Ovary (tissue), 3 donors: ENCODE measurements around the gene ADORA1.

Source experiments
- POLR2A ChIP-seq: fragments of 450-650 bp; IDR thresholded peaks from one replicate; pipeline ENCODE4 v1.6.1; 2017; ENCODE audit warnings: antibody characterized with exemption, mild to moderate bottlenecking, moderate library complexity
- TF ChIP-seq, protein P1 (sequence below), 3 donors: fragments of 450-650 bp in 2 of 3; fragments of 200-600 bp in 1 of 3; IDR thresholded peaks; one replicate each; pipeline versions ENCODE4 v1.5.1 to v1.8.0; 2016 to 2022; ENCODE audit warnings: antibody characterized with exemption in 3 of 3, mild to moderate bottlenecking in 1 of 3
- donor health status: DM: no; HTN: no; CAD: no.

DNA sequence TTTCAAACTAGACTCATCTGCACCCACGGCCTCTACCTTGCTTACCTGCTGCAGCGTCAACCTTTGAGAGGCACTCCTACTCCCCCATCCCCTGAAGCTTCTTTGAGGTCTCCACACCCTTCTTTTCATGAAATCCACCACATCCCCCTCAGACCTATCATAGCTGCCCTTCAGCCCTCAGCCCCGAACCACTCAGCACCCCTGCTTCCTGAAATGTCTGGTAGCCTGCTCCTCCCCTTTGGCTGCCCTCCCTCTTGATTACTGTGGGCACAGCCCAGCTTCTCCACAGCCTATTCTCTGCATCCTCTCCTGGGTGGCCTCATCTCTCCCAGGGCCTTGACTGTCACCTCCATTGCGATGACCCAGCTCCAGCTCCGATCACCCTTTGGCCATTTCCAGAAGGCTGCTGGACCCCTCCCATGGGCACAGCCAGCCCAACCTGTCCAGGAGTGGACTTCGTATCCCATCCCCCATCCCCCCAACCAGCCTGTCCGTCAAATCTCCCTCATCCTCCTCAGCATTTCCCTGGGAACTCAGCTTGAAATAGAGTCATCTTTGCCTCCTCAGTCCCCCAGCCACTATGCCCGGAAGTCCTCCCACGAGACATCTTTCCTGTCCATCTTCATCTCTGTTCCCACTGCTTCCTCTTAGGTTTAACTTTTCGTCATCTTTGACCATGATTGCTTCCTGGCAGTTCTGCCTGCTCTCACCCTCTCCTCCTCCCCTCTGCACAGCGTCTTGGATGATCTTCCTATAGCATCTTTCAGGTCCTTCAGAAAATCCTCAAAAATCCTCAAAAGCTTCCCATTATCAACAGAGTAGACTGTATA lies 6.1 kb upstream of the ADORA1 start:
- TF ChIP-seq, protein P1, sequence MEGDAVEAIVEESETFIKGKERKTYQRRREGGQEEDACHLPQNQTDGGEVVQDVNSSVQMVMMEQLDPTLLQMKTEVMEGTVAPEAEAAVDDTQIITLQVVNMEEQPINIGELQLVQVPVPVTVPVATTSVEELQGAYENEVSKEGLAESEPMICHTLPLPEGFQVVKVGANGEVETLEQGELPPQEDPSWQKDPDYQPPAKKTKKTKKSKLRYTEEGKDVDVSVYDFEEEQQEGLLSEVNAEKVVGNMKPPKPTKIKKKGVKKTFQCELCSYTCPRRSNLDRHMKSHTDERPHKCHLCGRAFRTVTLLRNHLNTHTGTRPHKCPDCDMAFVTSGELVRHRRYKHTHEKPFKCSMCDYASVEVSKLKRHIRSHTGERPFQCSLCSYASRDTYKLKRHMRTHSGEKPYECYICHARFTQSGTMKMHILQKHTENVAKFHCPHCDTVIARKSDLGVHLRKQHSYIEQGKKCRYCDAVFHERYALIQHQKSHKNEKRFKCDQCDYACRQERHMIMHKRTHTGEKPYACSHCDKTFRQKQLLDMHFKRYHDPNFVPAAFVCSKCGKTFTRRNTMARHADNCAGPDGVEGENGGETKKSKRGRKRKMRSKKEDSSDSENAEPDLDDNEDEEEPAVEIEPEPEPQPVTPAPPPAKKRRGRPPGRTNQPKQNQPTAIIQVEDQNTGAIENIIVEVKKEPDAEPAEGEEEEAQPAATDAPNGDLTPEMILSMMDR (IDR thresholded peaks at IDR 0.05): no peak
- TF ChIP-seq POLR2A: no peak
